ENCODE data around the gene STPG4.

DNA sequence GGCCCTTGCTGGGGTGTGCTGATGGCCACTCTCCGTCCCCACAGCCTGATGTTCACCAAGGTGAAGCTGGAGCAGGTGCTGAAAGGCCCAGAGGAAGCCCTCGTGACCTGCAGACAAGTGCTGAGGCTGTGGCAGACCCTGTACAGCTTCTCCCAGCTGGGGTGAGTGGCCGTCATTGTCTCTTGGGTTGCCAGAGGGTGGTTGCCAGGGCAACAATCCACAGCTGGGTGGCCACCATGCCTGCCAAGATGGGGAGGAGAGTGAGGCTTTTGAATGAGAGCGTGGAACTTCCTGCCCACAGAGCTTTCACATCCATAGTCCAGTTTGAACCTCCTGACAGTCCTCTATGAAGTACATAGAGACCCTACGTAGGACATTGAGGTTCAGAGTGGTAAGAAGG, 108.8 kb downstream of the STPG4 start:
- TF ChIP-seq, protein P1, sequence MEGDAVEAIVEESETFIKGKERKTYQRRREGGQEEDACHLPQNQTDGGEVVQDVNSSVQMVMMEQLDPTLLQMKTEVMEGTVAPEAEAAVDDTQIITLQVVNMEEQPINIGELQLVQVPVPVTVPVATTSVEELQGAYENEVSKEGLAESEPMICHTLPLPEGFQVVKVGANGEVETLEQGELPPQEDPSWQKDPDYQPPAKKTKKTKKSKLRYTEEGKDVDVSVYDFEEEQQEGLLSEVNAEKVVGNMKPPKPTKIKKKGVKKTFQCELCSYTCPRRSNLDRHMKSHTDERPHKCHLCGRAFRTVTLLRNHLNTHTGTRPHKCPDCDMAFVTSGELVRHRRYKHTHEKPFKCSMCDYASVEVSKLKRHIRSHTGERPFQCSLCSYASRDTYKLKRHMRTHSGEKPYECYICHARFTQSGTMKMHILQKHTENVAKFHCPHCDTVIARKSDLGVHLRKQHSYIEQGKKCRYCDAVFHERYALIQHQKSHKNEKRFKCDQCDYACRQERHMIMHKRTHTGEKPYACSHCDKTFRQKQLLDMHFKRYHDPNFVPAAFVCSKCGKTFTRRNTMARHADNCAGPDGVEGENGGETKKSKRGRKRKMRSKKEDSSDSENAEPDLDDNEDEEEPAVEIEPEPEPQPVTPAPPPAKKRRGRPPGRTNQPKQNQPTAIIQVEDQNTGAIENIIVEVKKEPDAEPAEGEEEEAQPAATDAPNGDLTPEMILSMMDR (tag by site-specific recombination; IDR thresholded peaks at IDR 0.05): no peak
- TF ChIP-seq ZNF837 (tag by site-specific recombination; IDR thresholded peaks at IDR 0.05): no peak
- no peak for TF ChIP-seq ZBTB7A (tag by site-specific recombination; IDR thresholded peaks at IDR 0.05; ENCODE audit: low read depth)
- TF ChIP-seq, protein P2, sequence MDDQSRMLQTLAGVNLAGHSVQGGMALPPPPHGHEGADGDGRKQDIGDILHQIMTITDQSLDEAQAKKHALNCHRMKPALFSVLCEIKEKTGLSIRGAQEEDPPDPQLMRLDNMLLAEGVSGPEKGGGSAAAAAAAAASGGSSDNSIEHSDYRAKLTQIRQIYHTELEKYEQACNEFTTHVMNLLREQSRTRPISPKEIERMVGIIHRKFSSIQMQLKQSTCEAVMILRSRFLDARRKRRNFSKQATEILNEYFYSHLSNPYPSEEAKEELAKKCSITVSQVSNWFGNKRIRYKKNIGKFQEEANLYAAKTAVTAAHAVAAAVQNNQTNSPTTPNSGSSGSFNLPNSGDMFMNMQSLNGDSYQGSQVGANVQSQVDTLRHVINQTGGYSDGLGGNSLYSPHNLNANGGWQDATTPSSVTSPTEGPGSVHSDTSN (CRISPR knock-in tag; IDR thresholded peaks at IDR 0.05): no peak
- no peak for TF ChIP-seq ZNF350 (tag by site-specific recombination; IDR thresholded peaks at IDR 0.05)
- TF ChIP-seq ZNF211 (tag by site-specific recombination; IDR thresholded peaks at IDR 0.05; ENCODE audit: low read depth): no peak
- no peak for TF ChIP-seq ZNF121 (tag by site-specific recombination; IDR thresholded peaks at IDR 0.05)
- TF ChIP-seq, protein P3, sequence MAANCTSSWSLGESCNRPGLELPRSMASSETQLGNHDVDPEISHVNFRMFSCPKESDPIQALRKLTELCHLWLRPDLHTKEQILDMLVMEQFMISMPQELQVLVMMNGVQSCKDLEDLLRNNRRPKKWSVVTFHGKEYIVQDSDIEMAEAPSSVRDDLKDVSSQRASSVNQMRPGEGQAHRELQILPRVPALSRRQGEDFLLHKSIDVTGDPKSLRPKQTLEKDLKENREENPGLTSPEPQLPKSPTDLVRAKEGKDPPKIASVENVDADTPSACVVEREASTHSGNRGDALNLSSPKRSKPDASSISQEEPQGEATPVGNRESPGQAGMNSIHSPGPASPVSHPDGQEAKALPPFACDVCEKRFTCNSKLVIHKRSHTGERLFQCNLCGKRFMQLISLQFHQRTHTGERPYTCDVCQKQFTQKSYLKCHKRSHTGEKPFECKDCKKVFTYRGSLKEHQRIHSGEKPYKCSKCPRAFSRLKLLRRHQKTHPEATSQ (tag by site-specific recombination; IDR thresholded peaks at IDR 0.05): no peak
- no peak for TF ChIP-seq ZSCAN30 (tag by site-specific recombination; IDR thresholded peaks at IDR 0.05)
- TF ChIP-seq ZNF37A (tag by site-specific recombination; IDR thresholded peaks at IDR 0.05): no peak
- no peak for TF ChIP-seq ZNF133 (tag by site-specific recombination; IDR thresholded peaks at IDR 0.05)
- TF ChIP-seq, protein P4, sequence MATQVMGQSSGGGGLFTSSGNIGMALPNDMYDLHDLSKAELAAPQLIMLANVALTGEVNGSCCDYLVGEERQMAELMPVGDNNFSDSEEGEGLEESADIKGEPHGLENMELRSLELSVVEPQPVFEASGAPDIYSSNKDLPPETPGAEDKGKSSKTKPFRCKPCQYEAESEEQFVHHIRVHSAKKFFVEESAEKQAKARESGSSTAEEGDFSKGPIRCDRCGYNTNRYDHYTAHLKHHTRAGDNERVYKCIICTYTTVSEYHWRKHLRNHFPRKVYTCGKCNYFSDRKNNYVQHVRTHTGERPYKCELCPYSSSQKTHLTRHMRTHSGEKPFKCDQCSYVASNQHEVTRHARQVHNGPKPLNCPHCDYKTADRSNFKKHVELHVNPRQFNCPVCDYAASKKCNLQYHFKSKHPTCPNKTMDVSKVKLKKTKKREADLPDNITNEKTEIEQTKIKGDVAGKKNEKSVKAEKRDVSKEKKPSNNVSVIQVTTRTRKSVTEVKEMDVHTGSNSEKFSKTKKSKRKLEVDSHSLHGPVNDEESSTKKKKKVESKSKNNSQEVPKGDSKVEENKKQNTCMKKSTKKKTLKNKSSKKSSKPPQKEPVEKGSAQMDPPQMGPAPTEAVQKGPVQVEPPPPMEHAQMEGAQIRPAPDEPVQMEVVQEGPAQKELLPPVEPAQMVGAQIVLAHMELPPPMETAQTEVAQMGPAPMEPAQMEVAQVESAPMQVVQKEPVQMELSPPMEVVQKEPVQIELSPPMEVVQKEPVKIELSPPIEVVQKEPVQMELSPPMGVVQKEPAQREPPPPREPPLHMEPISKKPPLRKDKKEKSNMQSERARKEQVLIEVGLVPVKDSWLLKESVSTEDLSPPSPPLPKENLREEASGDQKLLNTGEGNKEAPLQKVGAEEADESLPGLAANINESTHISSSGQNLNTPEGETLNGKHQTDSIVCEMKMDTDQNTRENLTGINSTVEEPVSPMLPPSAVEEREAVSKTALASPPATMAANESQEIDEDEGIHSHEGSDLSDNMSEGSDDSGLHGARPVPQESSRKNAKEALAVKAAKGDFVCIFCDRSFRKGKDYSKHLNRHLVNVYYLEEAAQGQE (tag by site-specific recombination; IDR thresholded peaks at IDR 0.05): no peak
- TF ChIP-seq, protein P5, sequence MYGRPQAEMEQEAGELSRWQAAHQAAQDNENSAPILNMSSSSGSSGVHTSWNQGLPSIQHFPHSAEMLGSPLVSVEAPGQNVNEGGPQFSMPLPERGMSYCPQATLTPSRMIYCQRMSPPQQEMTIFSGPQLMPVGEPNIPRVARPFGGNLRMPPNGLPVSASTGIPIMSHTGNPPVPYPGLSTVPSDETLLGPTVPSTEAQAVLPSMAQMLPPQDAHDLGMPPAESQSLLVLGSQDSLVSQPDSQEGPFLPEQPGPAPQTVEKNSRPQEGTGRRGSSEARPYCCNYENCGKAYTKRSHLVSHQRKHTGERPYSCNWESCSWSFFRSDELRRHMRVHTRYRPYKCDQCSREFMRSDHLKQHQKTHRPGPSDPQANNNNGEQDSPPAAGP (tag by site-specific recombination; IDR thresholded peaks at IDR 0.05): no peak

All from HEK293 (cell line).